Sigmoid colon (tissue), 3 donors: ENCODE results near the gene TMEM145.

Experiments
- POLR2A ChIP-seq, 2 donors: fragments of 450-650 bp; IDR thresholded peaks; one replicate each; pipeline ENCODE4 v1.6.1; 2016; ENCODE audit warnings: antibody characterized with exemption in 2 of 2, mild to moderate bottlenecking in 2 of 2, moderate library complexity in 2 of 2
- TF ChIP-seq, protein P1 (sequence below), 4 experiments: fragments of 450-650 bp in 3 of 4; fragments of 200-600 bp in 1 of 4; IDR thresholded peaks; one replicate each; pipeline ENCODE4 v1.5.1; 2016 to 2019; ENCODE audit warnings: antibody characterized with exemption in 4 of 4, mild to moderate bottlenecking in 3 of 4, moderate library complexity in 2 of 4

DNA sequence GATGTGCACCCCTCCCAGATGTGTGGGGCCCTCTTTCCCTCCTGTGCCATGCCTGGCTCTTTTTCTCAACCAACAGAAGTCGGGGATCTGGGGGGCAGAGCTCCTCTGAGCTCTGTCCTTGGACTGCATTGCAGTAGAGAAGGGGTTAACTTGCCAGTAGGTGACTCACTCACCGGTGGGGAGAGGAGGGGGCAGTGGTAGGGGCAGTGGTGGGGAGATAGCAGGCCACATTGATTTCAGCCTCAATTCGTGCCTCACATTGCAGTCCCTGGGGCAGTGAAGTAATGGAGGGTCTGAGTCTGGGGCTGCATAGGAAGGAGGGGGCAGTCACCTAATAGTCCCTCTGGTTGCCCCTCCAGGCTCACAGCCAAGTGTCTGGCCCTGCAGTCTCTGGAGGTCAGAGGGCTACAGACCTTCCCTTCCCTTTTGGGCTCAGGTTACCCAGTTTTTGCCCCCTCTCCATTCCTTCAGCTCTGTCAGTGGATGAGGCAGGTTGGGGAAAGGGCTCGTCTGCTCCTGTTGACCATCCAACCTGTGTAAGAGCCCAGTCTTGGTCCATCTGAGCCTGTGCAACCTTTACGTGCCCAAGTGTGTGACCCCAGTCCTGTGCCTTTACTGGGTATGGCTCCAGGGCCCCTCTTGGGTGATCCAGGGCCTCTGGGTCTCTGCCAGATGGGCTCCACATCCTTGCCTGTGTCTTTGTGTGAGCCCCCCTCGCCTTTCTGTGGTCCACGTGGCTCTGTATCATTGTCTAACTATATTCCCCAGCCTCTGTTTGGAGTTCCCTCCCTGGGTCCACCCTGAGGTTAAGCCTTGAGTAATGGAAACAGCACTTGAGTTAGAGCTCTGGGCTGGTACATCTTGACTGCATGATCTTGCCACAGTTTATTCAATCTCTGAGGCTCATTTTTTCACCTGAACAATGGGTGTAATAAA, 31.0 kb upstream of the TMEM145 start:
- TF ChIP-seq, protein P1, sequence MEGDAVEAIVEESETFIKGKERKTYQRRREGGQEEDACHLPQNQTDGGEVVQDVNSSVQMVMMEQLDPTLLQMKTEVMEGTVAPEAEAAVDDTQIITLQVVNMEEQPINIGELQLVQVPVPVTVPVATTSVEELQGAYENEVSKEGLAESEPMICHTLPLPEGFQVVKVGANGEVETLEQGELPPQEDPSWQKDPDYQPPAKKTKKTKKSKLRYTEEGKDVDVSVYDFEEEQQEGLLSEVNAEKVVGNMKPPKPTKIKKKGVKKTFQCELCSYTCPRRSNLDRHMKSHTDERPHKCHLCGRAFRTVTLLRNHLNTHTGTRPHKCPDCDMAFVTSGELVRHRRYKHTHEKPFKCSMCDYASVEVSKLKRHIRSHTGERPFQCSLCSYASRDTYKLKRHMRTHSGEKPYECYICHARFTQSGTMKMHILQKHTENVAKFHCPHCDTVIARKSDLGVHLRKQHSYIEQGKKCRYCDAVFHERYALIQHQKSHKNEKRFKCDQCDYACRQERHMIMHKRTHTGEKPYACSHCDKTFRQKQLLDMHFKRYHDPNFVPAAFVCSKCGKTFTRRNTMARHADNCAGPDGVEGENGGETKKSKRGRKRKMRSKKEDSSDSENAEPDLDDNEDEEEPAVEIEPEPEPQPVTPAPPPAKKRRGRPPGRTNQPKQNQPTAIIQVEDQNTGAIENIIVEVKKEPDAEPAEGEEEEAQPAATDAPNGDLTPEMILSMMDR (IDR thresholded peaks at IDR 0.05): no peak
- TF ChIP-seq POLR2A (IDR thresholded peaks at IDR 0.05): no peak
